Lung (tissue), 12 donors: Measurements from ENCODE around the gene RBMX. TPM values are rescaled to one million over a fixed set of nuclear protein-coding genes. Genes with fewer than 3 reads are reported as not detected.

Source experiments
- ATAC-seq: fragments of 200-7000 bp; cut with Tn5 transposase; one replicate; pipeline ENCODE4 v1.9.1; 2020; ENCODE audit warnings: moderate number of reproducible peaks; ENCODE audit not compliant: insufficient read depth, low FRiP score
- DNase-seq, 3 donors: peaks; one replicate each; pipeline ENCODE4 v3.0.0-alpha.2; 2013 to 2017
- H3K27ac ChIP-seq, 2 donors: one replicate each; pipeline ENCODE4 v1.5.1; 2013; ENCODE audit warnings: mild to moderate bottlenecking in 2 of 2, moderate library complexity in 2 of 2, control low read depth in 1 of 2, inconsistent platforms in 1 of 2, low read depth in 1 of 2, low read length in 1 of 2
- H3K27me3 ChIP-seq, 3 donors: one replicate each; pipeline ENCODE4 v1.5.1; 2013; ENCODE audit warnings: low read length in 2 of 3; ENCODE audit not compliant: control insufficient read depth in 3 of 3, insufficient read depth in 3 of 3
- H3K36me3 ChIP-seq, 4 donors: one replicate each; pipeline ENCODE4 v1.5.1; 2013; ENCODE audit warnings: low read length in 4 of 4, mild to moderate bottlenecking in 1 of 4, moderate library complexity in 1 of 4; ENCODE audit not compliant: control insufficient read depth in 4 of 4, insufficient read depth in 4 of 4
- H3K4me1 ChIP-seq, 5 donors: one replicate each; pipeline ENCODE4 v1.5.1; 2013; ENCODE audit warnings: low read length in 5 of 5, mild to moderate bottlenecking in 2 of 5, moderate library complexity in 1 of 5; ENCODE audit not compliant: control insufficient read depth in 5 of 5, insufficient read depth in 5 of 5
- H3K4me3 ChIP-seq: one replicate; pipeline ENCODE4 v1.5.1; 2013; ENCODE audit warnings: mild to moderate bottlenecking, control low read depth, moderate library complexity
- H3K9ac ChIP-seq, 2 donors: one replicate each; pipeline ENCODE4 v1.5.1; 2013; ENCODE audit warnings: low read length in 2 of 2, control low read depth in 1 of 2; ENCODE audit not compliant: insufficient read depth in 1 of 2
- H3K9me3 ChIP-seq, 4 donors: one replicate each; pipeline ENCODE4 v1.5.1; 2013; ENCODE audit warnings: low read length in 3 of 4, mild to moderate bottlenecking in 1 of 4, moderate library complexity in 1 of 4; ENCODE audit not compliant: control insufficient read depth in 4 of 4, insufficient read depth in 3 of 4
- CTCF ChIP-seq: IDR thresholded peaks from 2 replicates; pipeline ENCODE4 v1.5.1; 2012; ENCODE audit warnings: mild to moderate bottlenecking; ENCODE audit errors: control extremely low read depth, extremely low read depth
- WGBS, 2 donors: extraction: QIAGEN DNeasy Blood & Tissue Kit; methylation state at CpG; one replicate each; pipeline ENCODE4 v1.1.7; 2013; 5-methylcytosine and 5-hydroxymethylcytosine counted together
- polyA plus RNA-seq, 2 donors: library from polyadenylated mRNA; stranded (reverse); fragments of 200-250 nt; gene quantifications; one replicate each; pipeline ENCODE4 v1.2.1, GENCODE V29; 2013
- total RNA-seq, 2 donors: library from RNA; depleted of rRNA in 1 of 2; stranded (reverse); fragments of >200 nt in 1 of 2; gene quantifications; one replicate each; pipeline ENCODE4 v1.2.1, GENCODE V29; 2014 to 2021
- donor health status: control.
- donor health status: control.
- donor health status: Bipolar disorder and iron deficiency.
- donor health status: healthy.
- donor health status: DM: yes; HTN: yes; CAD: no.

Gene RBMX
- total and polyA plus RNA-seq, 4 donors = 89.0 to 280 (median 113) TPM

GRCh38 chrX:136865270-136866158, 15.0 kb downstream of the RBMX start:
- H3K36me3 ChIP-seq = peaks cover 5 to 25% (median 8%) of the 10 kb centered on the region in 4 donors
- no peaks in the 10 kb centered on the region for H3K27me3 ChIP-seq
- H3K4me3 ChIP-seq = no peak overlapping the region
- no peak overlapping the region for H3K9ac ChIP-seq
- ATAC-seq (no peak), DNase-seq (no peak)
- no peak overlapping the region for H3K27ac ChIP-seq
- peaks cover 0 to 18% (median 2%) of the 10 kb centered on the region in 5 donors for H3K4me1 ChIP-seq
- TF ChIP-seq CTCF = no peak
- H3K9me3 ChIP-seq = no peaks in the 10 kb centered on the region
- WGBS, 2 donors = 88 to 92% methylated on average over 9 of the region's 9 CpGs

GRCh38 chrX:136863826-136864225, 16.7 kb downstream of the RBMX start:
- no peak for ATAC-seq
- WGBS, 2 donors = 81 to 100% methylated on average over 2 of the region's 2 CpGs
- no peak overlapping the region for H3K9ac ChIP-seq
- H3K27ac ChIP-seq = no peak overlapping the region
- peaks cover 0 to 17% (median 0%) of the 10 kb centered on the region in 5 donors for H3K4me1 ChIP-seq
- peaks cover 4 to 18% (median 7%) of the 10 kb centered on the region in 4 donors for H3K36me3 ChIP-seq
- no peak for DNase-seq
- no peak overlapping the region for H3K4me3 ChIP-seq
- H3K9me3 ChIP-seq = no peaks in the 10 kb centered on the region
- no peak for TF ChIP-seq CTCF
- no peaks in the 10 kb centered on the region for H3K27me3 ChIP-seq

GRCh38 chrX:136862546-136862945, 18.0 kb downstream of the RBMX start:
- Histone ChIP-seq H3K4me1 (peaks cover 0 to 5% (median 0%) of the 10 kb centered on the region in 5 donors), H3K9ac (no peak overlapping the region), H3K36me3 (peaks cover 0 to 10% (median 3%) of the 10 kb centered on the region in 4 donors), H3K27me3 (no peaks in the 10 kb centered on the region), H3K9me3 (no peaks in the 10 kb centered on the region), H3K27ac (no peak overlapping the region), H3K4me3 (no peak overlapping the region)
- ATAC-seq (no peak), DNase-seq (no peak)
- no peak for TF ChIP-seq CTCF
- 70 to 88% methylated on average over 5 of the region's 5 CpGs for WGBS, 2 donors
